Measurements from ENCODE around the gene ENAM.
"Not testable (repeated sequence)": the region's sequence is repeated elsewhere in the genome, so short reads cannot be mapped to it uniquely, and the experiment has no call there.

The ENAM gene

GRCh38 chr4:70632028-70632427 lies 3.5 kb downstream of the ENAM start:
- no peak for TF ChIP-seq CTCF (IDR thresholded peaks at IDR 0.05; ENCODE audit: extremely low read depth, insufficient read depth, missing control alignments)
- in situ Hi-C loops (cut with MboI; ENCODE audit: low pct_unique_long_range_greater_than_20kb, low sequenced_read_pairs, unreplicated experiment) = no loop called here
- DNase-seq (ENCODE audit: low spot score) = no peak

- no peak for TF ChIP-seq CTCF (IDR thresholded peaks at IDR 0.05; ENCODE audit: extremely low read depth, insufficient read depth, missing control alignments)
- no peak for DNase-seq (ENCODE audit: low spot score)
- in situ Hi-C loops (cut with MboI; ENCODE audit: low pct_unique_long_range_greater_than_20kb, low sequenced_read_pairs, unreplicated experiment) = no loop called here
These were observed 5.9 kb downstream of the ENAM start for GRCh38 chr4:70634482-70634881.

GRCh38 chr4:70637239-70637913 lies 8.8 kb downstream of the ENAM start:
- in situ Hi-C loops (cut with MboI; ENCODE audit: low pct_unique_long_range_greater_than_20kb, low sequenced_read_pairs, unreplicated experiment) = no loop called here
- no peak for DNase-seq (ENCODE audit: low spot score)
- no peak for TF ChIP-seq CTCF (IDR thresholded peaks at IDR 0.05; ENCODE audit: extremely low read depth, insufficient read depth, missing control alignments)

- DNase-seq (ENCODE audit: low spot score) = no peak
- no peak for TF ChIP-seq CTCF (IDR thresholded peaks at IDR 0.05; ENCODE audit: extremely low read depth, insufficient read depth, missing control alignments)
- in situ Hi-C loops (cut with MboI; ENCODE audit: low pct_unique_long_range_greater_than_20kb, low sequenced_read_pairs, unreplicated experiment) = no loop called here
These were observed 11.6 kb downstream of the ENAM start for GRCh38 chr4:70640192-70640591.

GRCh38 chr4:70650741-70651140 lies 22.2 kb downstream of the ENAM start:
- DNase-seq (ENCODE audit: low spot score); in situ Hi-C loops (cut with MboI; ENCODE audit: low pct_unique_long_range_greater_than_20kb, low sequenced_read_pairs, unreplicated experiment): not testable (repeated sequence)

GRCh38 chr4:70651864-70652506 lies 23.4 kb downstream of the ENAM start:
- in situ Hi-C loops (cut with MboI; ENCODE audit: low pct_unique_long_range_greater_than_20kb, low sequenced_read_pairs, unreplicated experiment) = no loop called here
- peak; percentile 41 for TF ChIP-seq CTCF (IDR thresholded peaks at IDR 0.05; ENCODE audit: extremely low read depth, insufficient read depth, missing control alignments)

GRCh38 chr4:70654605-70655011 lies 26.1 kb downstream of the ENAM start:
- in situ Hi-C loops (cut with MboI; ENCODE audit: low pct_unique_long_range_greater_than_20kb, low sequenced_read_pairs, unreplicated experiment) = no loop called here
- DNase-seq (ENCODE audit: low spot score) = no peak
- no peak for TF ChIP-seq CTCF (IDR thresholded peaks at IDR 0.05; ENCODE audit: extremely low read depth, insufficient read depth, missing control alignments)

More at GRCh38 chr4:70651864-70652506, 23.4 kb downstream of the ENAM start:
- peak; percentile 24 for DNase-seq (ENCODE audit: low spot score)

Measured in GM13977 (cell line).